Heart right ventricle (tissue), 16 donors: Measurements from ENCODE around the gene LRRC26. TPM values are rescaled to one million over a fixed set of nuclear protein-coding genes. Genes with fewer than 3 reads are reported as not detected.
A peak's percentile ranks its signal among the peaks of the same experiment; 100 is the strongest.
"Not testable (repeated sequence)": the region's sequence is repeated elsewhere in the genome, so short reads cannot be mapped to it uniquely, and the experiment has no call there.

ENCODE experiments used
- ATAC-seq, 8 donors: fragments of 200-7000 bp; cut with Tn5 transposase; one replicate each; pipeline ENCODE4 v1.9.1; 2020; ENCODE audit warnings: mild to moderate bottlenecking in 8 of 8, moderate library complexity in 8 of 8, moderate number of reproducible peaks in 1 of 8
- DNase-seq, 2 donors: peaks; one replicate each; pipeline ENCODE4 v3.0.0-alpha.2; 2020
- H3K27ac ChIP-seq, 10 donors: fragments of 200-600 bp; sonication (generic) in 2 of 10; one replicate each; pipeline versions ENCODE4 v1.5.0 to v1.8.0; 2020 to 2022; ENCODE audit warnings: mild to moderate bottlenecking in 3 of 10
- H3K27me3 ChIP-seq, 7 donors: fragments of 200-600 bp; one replicate each; pipeline ENCODE4 v1.8.0; 2021 to 2022; ENCODE audit warnings: mild to moderate bottlenecking in 2 of 7
- H3K36me3 ChIP-seq, 9 donors: fragments of 200-600 bp; sonication (generic) in 1 of 9; one replicate each; pipeline versions ENCODE4 v1.5.0 to v1.8.0; 2020 to 2022; ENCODE audit warnings: mild to moderate bottlenecking in 2 of 9
- H3K4me1 ChIP-seq, 9 donors: fragments of 200-600 bp; sonication (generic) in 1 of 9; one replicate each; pipeline versions ENCODE4 v1.5.0 to v1.8.0; 2020 to 2022; ENCODE audit warnings: mild to moderate bottlenecking in 4 of 9
- H3K4me3 ChIP-seq, 10 donors: fragments of 200-600 bp; sonication (generic) in 2 of 10; one replicate each; pipeline versions ENCODE4 v1.5.0 to v1.8.0; 2020 to 2022; ENCODE audit warnings: mild to moderate bottlenecking in 7 of 10, moderate library complexity in 2 of 10
- H3K9me3 ChIP-seq, 11 donors: fragments of 200-600 bp in 10 of 11; sonication (generic) in 2 of 11; one replicate each; pipeline versions ENCODE4 v1.5.0 to v1.8.0; 2013 to 2022; ENCODE audit warnings: mild to moderate bottlenecking in 2 of 11, control low read depth in 1 of 11, moderate library complexity in 1 of 11
- whole genome bisulfite sequencing, 2 donors: extraction: QIAGEN DNeasy Blood & Tissue Kit; methylation state at CpG; one replicate each; pipeline ENCODE4 v1.1.7; 2013; ENCODE audit warnings: inconsistent platforms in 1 of 2; 5-methylcytosine and 5-hydroxymethylcytosine counted together
- intact Hi-C, 10 donors: fragments of 100-400 bp; cut with DNase I; formaldehyde crosslinking; loops; one replicate each; pipeline versions ENCODE4 v1.11.1 to v1.14.2; 2022
- polyA plus RNA-seq, 2 donors: library from polyadenylated mRNA; stranded (reverse); fragments of 200-250 nt; gene quantifications; one replicate each; pipeline ENCODE4 v1.2.3, GENCODE V29; 2013
- total RNA-seq, 10 donors: library from RNA; stranded (reverse); fragmentation: NEBNext Ultra II Directional in 3 of 10; extraction: Animal tissue kit (Norgen Biotek cat#: 25700) in 3 of 10; gene quantifications; one replicate each; pipeline versions ENCODE4 v1.2.1 to v1.2.4, GENCODE V29; 2021 to 2023
- TF ChIP-seq, protein P1 (sequence below), 9 donors: fragments of 200-600 bp; sonication (generic) in 2 of 9; IDR thresholded peaks; one replicate each; pipeline versions ENCODE4 v1.5.0 to v1.8.0; 2021 to 2022; ENCODE audit warnings: antibody characterized with exemption in 9 of 9, mild to moderate bottlenecking in 5 of 9, moderate library complexity in 1 of 9
- donor health status: Arrhythmogenic right ventricular cardiomyopathy.
- donor health status: ischemic (EF 13 %, LVEDD 7.1; RV severe dilation, severe dysfunction).
- donor health status: healthy with polysubstance abuse.
- donor health status: DM: no; HTN: yes; CAD: no.
- donor health status: DM: no; HTN: no; CAD: no.
- donor health status: ischemic (EF 25% LVEDD 6.9; RV normal size, moderate dysfunction).
- donor health status: ischemic (EF 25% LVEDD 5.7; RV mildly dilated, moderate dysfunction).
- donor health status: healthy.
- donor health status: DM: yes; HTN: yes; CAD: no.
- donor health status: Ischemic cardiomyopathy.
- donor health status: ischemic (EF 35%, LVEDD 5.7; RV mildly dilated, moderate dysfunction).
- donor health status: nonischemic (EF 11% LVEDD 7.7; RV severe dilation, severe dysfunction).
- donor health status: DM: yes; HTN: yes; CAD: no.
- donor health status: PGD.
- donor health status: ischemic (EF 29% LVEDD 5.4; RV normal size, mild dysfunction).
- donor health status: nonischemic (EF 23%, LVEDD 6.1; RV moderate dilation, normal function).

Gene LRRC26
- total and polyA plus RNA-seq, 12 donors, result not detected

DNA sequence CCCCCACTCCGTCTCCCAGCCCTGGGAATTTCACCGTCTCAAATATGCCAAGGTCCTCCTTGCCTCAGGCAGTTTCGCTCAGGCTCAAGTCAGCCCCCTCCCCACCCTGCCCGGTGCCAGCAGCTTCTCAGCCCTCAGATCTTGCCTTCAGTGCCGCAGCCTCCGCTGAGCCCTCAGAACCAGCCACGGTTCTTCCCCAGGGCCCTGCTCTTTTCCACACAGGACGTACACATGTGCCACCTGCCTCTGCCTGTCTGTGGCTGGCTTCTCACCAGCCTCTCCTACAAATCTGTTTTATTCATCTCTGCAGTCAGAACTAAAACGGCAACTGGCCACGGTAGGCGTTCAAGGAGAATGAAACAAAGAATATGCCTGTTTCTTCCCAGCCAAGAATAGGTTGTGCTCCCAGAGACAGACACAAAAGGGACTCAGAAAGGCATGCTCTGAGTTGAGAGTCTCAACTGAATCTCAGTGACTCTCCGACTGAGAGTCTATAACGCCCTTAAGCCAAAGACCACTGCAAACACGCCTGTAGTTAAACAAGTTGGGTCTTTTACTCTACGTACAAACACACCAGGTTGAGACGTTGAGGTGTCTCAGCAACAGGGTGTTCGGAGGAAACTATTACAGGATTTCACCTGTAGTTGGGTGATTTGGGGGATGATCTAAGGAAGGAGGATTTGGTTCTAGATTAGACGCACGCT is 41.5 kb downstream of the LRRC26 start:
- peaks cover 0 to 26% (median 10%) of the 10 kb centered on the region in 7 donors for H3K27me3 ChIP-seq
- peak overlapping the region in 8 of 10 donors; percentile 65 to 94 (median 82) for H3K4me3 ChIP-seq
- no peaks in the 10 kb centered on the region for H3K36me3 ChIP-seq
- peak overlapping the region in 6 of 10 donors; percentile 32 to 87 (median 74) for H3K27ac ChIP-seq
- TF ChIP-seq, protein P1, sequence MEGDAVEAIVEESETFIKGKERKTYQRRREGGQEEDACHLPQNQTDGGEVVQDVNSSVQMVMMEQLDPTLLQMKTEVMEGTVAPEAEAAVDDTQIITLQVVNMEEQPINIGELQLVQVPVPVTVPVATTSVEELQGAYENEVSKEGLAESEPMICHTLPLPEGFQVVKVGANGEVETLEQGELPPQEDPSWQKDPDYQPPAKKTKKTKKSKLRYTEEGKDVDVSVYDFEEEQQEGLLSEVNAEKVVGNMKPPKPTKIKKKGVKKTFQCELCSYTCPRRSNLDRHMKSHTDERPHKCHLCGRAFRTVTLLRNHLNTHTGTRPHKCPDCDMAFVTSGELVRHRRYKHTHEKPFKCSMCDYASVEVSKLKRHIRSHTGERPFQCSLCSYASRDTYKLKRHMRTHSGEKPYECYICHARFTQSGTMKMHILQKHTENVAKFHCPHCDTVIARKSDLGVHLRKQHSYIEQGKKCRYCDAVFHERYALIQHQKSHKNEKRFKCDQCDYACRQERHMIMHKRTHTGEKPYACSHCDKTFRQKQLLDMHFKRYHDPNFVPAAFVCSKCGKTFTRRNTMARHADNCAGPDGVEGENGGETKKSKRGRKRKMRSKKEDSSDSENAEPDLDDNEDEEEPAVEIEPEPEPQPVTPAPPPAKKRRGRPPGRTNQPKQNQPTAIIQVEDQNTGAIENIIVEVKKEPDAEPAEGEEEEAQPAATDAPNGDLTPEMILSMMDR (IDR thresholded peaks at IDR 0.05), result no peak
- peaks cover 0 to 15% (median 0%) of the 10 kb centered on the region in 11 donors for H3K9me3 ChIP-seq
- peaks cover 9 to 42% (median 28%) of the 10 kb centered on the region in 9 donors for H3K4me1 ChIP-seq
- ATAC-seq (no peak), DNase-seq (no peak)
- intact Hi-C loops, result no loop called here
- WGBS, 2 donors, result 74 to 75% methylated on average over 19 of the region's 19 CpGs

DNA sequence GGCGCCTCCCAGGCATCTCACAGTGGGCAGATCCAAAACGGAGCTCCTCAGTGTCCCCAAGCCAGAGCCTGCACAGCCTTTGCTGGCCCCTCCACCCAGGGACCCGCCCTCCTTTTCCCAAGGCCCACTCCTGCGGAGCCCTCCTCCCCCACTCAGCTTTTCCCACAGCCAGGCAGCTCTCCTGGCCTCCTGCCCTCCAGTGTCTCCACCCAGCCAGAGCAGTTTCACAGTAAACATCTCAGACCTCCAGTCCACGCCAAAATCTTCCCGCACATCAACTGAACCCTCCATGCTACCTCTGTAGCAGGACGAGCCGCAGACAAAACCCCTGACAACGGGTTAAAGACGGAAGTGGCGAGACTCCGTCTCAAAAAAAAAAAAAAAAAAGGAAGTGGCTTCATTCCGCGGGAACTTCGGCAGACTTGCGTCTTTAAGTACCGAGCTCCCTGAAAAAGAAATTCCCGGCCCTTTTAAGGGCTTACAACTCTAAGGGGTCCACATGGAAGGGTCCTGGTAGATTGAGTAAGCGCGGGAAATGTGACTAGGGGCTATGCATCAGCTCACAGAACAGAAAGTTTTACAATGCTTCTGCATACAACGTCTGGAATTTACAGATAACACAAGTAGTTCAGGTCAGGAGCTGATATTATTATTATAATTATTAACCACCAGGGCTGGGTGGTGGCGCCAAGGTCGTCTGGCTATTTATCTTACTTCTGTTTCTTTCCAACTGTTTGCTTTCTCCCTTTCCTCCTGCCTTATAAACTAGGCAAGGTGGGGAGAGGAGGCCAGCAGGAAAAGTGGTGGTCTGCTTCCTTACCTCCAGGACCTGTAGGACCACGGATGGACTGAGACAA is 42.3 kb downstream of the LRRC26 start:
- TF ChIP-seq, protein P1 (IDR thresholded peaks at IDR 0.05), result no peak
- Histone ChIP-seq H3K36me3 (no peaks in the 10 kb centered on the region), H3K9me3 (peaks cover 0 to 15% (median 0%) of the 10 kb centered on the region in 11 donors), H3K27ac (peak overlapping the region in 7 of 10 donors; percentile 58 to 87 (median 70)), H3K4me3 (peak overlapping the region in 8 of 10 donors; percentile 16 to 94 (median 44)), H3K4me1 (peaks cover 9 to 42% (median 28%) of the 10 kb centered on the region in 9 donors), H3K27me3 (peaks cover 0 to 19% (median 2%) of the 10 kb centered on the region in 7 donors)
- WGBS, 2 donors, result 31 to 32% methylated on average over 24 of the region's 24 CpGs
- intact Hi-C loops, result no loop called here
- peak in 3 of 8 donors; percentile 3 to 20 (median 12) for ATAC-seq
- no peak for DNase-seq

DNA sequence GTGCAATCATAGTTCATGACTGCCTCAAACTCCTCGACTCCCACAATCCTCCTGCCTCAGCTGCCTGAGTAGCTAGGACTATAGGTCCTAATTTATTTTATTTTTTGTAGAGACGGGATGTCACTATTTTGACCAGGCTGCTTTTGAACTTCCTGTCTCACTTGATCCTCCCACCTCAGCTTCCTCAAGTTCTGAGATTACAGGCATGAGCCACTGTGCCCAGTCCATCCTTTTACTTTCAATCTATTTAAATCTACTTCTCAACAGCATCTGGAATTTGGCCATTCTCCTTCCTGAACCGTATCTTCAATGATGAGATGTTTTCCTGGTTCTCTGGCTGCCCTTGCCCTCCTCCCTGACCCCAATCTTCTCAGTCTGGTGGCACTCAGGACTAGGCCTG is 43.1 kb downstream of the LRRC26 start:
- intact Hi-C loops, result no loop called here
- Histone ChIP-seq H3K9me3 (peaks cover 0 to 15% (median 0%) of the 10 kb centered on the region in 11 donors), H3K27me3 (peaks cover 0 to 14% (median 0%) of the 10 kb centered on the region in 7 donors), H3K36me3 (no peaks in the 10 kb centered on the region), H3K4me1 (peaks cover 9 to 42% (median 28%) of the 10 kb centered on the region in 9 donors), H3K27ac (peak overlapping the region in 7 of 10 donors; percentile 58 to 87 (median 70)), H3K4me3 (peak overlapping the region in 8 of 10 donors; percentile 16 to 94 (median 44))
- ATAC-seq, result no peak
- no peak for DNase-seq
- TF ChIP-seq, protein P1 (IDR thresholded peaks at IDR 0.05), result no peak
- WGBS, 2 donors, result 31 to 47% methylated on average over 3 of the region's 3 CpGs

DNA sequence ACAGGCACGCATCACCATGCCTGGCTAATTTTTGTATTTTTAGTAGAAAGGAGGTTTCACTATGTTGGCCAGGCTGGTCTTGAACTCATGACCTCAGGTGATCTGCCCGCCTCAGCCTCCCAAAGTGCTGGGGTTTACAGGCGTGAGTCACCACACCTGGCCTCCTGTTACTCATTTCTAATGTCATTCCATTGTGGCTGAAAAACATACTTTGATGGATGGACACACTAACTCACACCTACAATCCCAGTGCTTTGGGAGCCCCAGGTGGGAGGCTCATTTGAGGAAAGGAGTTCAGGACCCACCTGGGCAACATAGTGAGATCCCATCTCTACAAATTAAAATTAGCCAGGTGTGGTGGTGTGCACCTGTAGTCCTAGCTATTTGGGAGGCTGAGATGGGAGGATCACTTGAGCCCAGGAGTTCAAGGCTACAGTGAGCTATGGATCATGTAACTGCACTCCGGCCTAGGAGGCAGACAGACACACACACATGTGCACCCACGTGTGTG is 45.8 kb downstream of the LRRC26 start:
- 92 to 95% methylated on average over 5 of the region's 5 CpGs for WGBS, 2 donors
- not testable (repeated sequence) for H3K36me3 ChIP-seq, H3K9me3 ChIP-seq, H3K27me3 ChIP-seq, H3K27ac ChIP-seq, ATAC-seq, DNase-seq, H3K4me3 ChIP-seq
- peaks cover 9 to 31% (median 26%) of the 10 kb centered on the region in 9 donors for H3K4me1 ChIP-seq
- intact Hi-C loops, result loop anchor here in 6 of 10 donors (2.0 to 5.0 kb wide), 3 partner anchors 103 to 105 kb away; partner anchors contain the start of genes RNF224 (in 5 of the 6) and CYSRT1 (in 2 of the 6)
